Measurements from ENCODE around the gene CD79B. TPM values are rescaled to one million over a fixed set of nuclear protein-coding genes. Genes with fewer than 3 reads are reported as not detected.

CD79B gene
- total and polyA plus RNA-seq, 9 of the 15 experiments (the other 6 are each of a cell fraction or from before 2014, with no cell fraction given), result 0.15 to 0.62 (median 0.44) TPM; not detected in 2

- TF ChIP-seq EWSR1 (IDR thresholded peaks at IDR 0.05; ENCODE audit: borderline replicate concordance, low read depth, partially characterized antibody) (no peak), CEBPG (CRISPR knock-in tag; IDR thresholded peaks at IDR 0.05) (no peak), CEBPG (tag; conservative IDR thresholded peaks at IDR 0.05 in 1 of 2, IDR thresholded peaks at IDR 0.05 in 1 of 2) (no peak), RB1 (IDR thresholded peaks at IDR 0.05; ENCODE audit: low read depth) (no peak), ZNF695 (CRISPR knock-in tag; IDR thresholded peaks at IDR 0.05) (no peak), IRF1 (CRISPR knock-in tag; IDR thresholded peaks at IDR 0.05; ENCODE audit: borderline replicate concordance) (no peak), GABPA (tag; conservative IDR thresholded peaks at IDR 0.05; ENCODE audit: low read depth) (no peak), ARID4B (CRISPR knock-in tag; IDR thresholded peaks at IDR 0.05) (no peak), ZNF444 (CRISPR knock-in tag; IDR thresholded peaks at IDR 0.05) (no peak), TCF3 (CRISPR knock-in tag; IDR thresholded peaks at IDR 0.05) (no peak), VEZF1 (CRISPR knock-in tag; IDR thresholded peaks at IDR 0.05) (peak; percentile 62), TEAD2 (tag; IDR thresholded peaks at IDR 0.05) (no peak), PATZ1 (CRISPR knock-in tag; IDR thresholded peaks at IDR 0.05; ENCODE audit: borderline replicate concordance) (no peak), PHTF2 (CRISPR knock-in tag; IDR thresholded peaks at IDR 0.05) (no peak), ZNF511 (CRISPR knock-in tag; IDR thresholded peaks at IDR 0.05) (0 out of 2 replicates have a peak, but pooled peaks have one; percentile 16), YBX1 (IDR thresholded peaks at IDR 0.05) (no peak)
These were observed 50.1 kb downstream of the CD79B start, which contains the start of gene GH2 (continued) for GRCh38 chr17:63881935-63882601.
